ENCODE data around the gene ABCB8. TPM values are rescaled to one million over a fixed set of nuclear protein-coding genes. Genes with fewer than 3 reads are reported as not detected.

Gene ABCB8
- polyA plus RNA-seq, 1 donor (not counting 4 experiments of a cell fraction or from before 2014, with no cell fraction given): 15.5 TPM

- DNase-seq (ENCODE audit: low read depth, low spot score) (no peak), FAIRE-seq (no peak)
- Histone ChIP-seq H3K79me2 (ENCODE audit: control insufficient read depth, insufficient read depth, low read length) (no peaks in the 10 kb centered on the region), H3K4me1 (ENCODE audit: control insufficient read depth, extremely low read depth, insufficient read depth, low read length) (peaks cover 4% of the 10 kb centered on the region), H3K4me3 (ENCODE audit: control insufficient read depth in 2 of 3, extremely low read depth in 1 of 3, insufficient read depth in 2 of 3, low read depth in 1 of 3, low read length in 3 of 3) (no peak overlapping the region), H3K9me1 (ENCODE audit: control insufficient read depth, extremely low read depth, insufficient read depth, low read length) (no peaks in the 10 kb centered on the region), H3K27ac (ENCODE audit: control insufficient read depth, insufficient read depth, low read length) (no peak overlapping the region), H3K36me3 (ENCODE audit: control insufficient read depth in 2 of 2, extremely low read depth in 1 of 2, insufficient read depth in 2 of 2, low read length in 2 of 2) (no peaks in the 10 kb centered on the region), H3K9ac (ENCODE audit: control insufficient read depth, extremely low read depth, insufficient read depth, low read length) (no peak overlapping the region), H3K27me3 (ENCODE audit: control insufficient read depth, extremely low read depth, insufficient read depth, low read length) (peaks cover 3% of the 10 kb centered on the region), H3K4me2 (ENCODE audit: control insufficient read depth, extremely low read depth, insufficient read depth, low read depth, low read length) (no peak overlapping the region), H3K9me3 (ENCODE audit: control insufficient read depth, low read depth, low read length) (no peaks in the 10 kb centered on the region), H2AFZ (ENCODE audit: control insufficient read depth, low read length) (no peak overlapping the region), H4K20me1 (ENCODE audit: control insufficient read depth, extremely low read depth, insufficient read depth, low read length) (no peaks in the 10 kb centered on the region)
- TF ChIP-seq CTCF (optimal IDR thresholded peaks at IDR 0.05 in 1 of 3, IDR thresholded peaks at IDR 0.05 in 1 of 3, conservative IDR thresholded peaks at IDR 0.05 in 1 of 3; ENCODE audit: extremely low read depth in 1 of 3, insufficient read depth in 2 of 3, low read length in 3 of 3) (no peak), EZH2 (IDR thresholded peaks at IDR 0.05; ENCODE audit: low read length) (no peak)
- dilution Hi-C loops (cut with MboI; ENCODE audit: extremely low pct_ligation_motif_present, low sequenced_read_pairs): no loop called here
Measured at GRCh38 chr7:151003572-151003971, 24.7 kb upstream of the ABCB8 start.

GRCh38 chr7:151005566-151005965 is 22.7 kb upstream of the ABCB8 start:
- no peak for TF ChIP-seq EZH2 (IDR thresholded peaks at IDR 0.05; ENCODE audit: low read length)
- TF ChIP-seq CTCF (optimal IDR thresholded peaks at IDR 0.05 in 1 of 3, IDR thresholded peaks at IDR 0.05 in 1 of 3, conservative IDR thresholded peaks at IDR 0.05 in 1 of 3; ENCODE audit: extremely low read depth in 1 of 3, insufficient read depth in 2 of 3, low read length in 3 of 3): no peak
- no peak overlapping the region for H3K9ac ChIP-seq (ENCODE audit: control insufficient read depth, extremely low read depth, insufficient read depth, low read length)
- H3K27me3 ChIP-seq (ENCODE audit: control insufficient read depth, extremely low read depth, insufficient read depth, low read length): peaks cover 13% of the 10 kb centered on the region
- H3K4me1 ChIP-seq (ENCODE audit: control insufficient read depth, extremely low read depth, insufficient read depth, low read length): peaks cover 7% of the 10 kb centered on the region
- no peak overlapping the region for H3K27ac ChIP-seq (ENCODE audit: control insufficient read depth, insufficient read depth, low read length)
- H3K4me3 ChIP-seq (ENCODE audit: control insufficient read depth in 2 of 3, extremely low read depth in 1 of 3, insufficient read depth in 2 of 3, low read depth in 1 of 3, low read length in 3 of 3): no peak overlapping the region
- H3K9me3 ChIP-seq (ENCODE audit: control insufficient read depth, low read depth, low read length): no peaks in the 10 kb centered on the region
- DNase-seq (ENCODE audit: low read depth, low spot score): no peak
- H2AFZ ChIP-seq (ENCODE audit: control insufficient read depth, low read length): no peak overlapping the region
- H3K36me3 ChIP-seq (ENCODE audit: control insufficient read depth in 2 of 2, extremely low read depth in 1 of 2, insufficient read depth in 2 of 2, low read length in 2 of 2): no peaks in the 10 kb centered on the region
- no peaks in the 10 kb centered on the region for H4K20me1 ChIP-seq (ENCODE audit: control insufficient read depth, extremely low read depth, insufficient read depth, low read length)
- no peaks in the 10 kb centered on the region for H3K79me2 ChIP-seq (ENCODE audit: control insufficient read depth, insufficient read depth, low read length)
- no peak overlapping the region for H3K4me2 ChIP-seq (ENCODE audit: control insufficient read depth, extremely low read depth, insufficient read depth, low read depth, low read length)
- dilution Hi-C loops (cut with MboI; ENCODE audit: extremely low pct_ligation_motif_present, low sequenced_read_pairs): no loop called here
- FAIRE-seq: no peak
- no peaks in the 10 kb centered on the region for H3K9me1 ChIP-seq (ENCODE audit: control insufficient read depth, extremely low read depth, insufficient read depth, low read length)

All from keratinocyte (primary cell).